ENCODE measurements around the gene EFCAB6. TPM values are rescaled to one million over a fixed set of nuclear protein-coding genes. Genes with fewer than 3 reads are reported as not detected.

The EFCAB6 gene
- total RNA-seq, 1 donor from 2014 or later, result 8.6 TPM

- intact Hi-C loops (cut with DNase I), result no loop called here
- no peaks in the 10 kb centered on the region for H3K9me3 ChIP-seq
- DNase-seq (ENCODE audit: low spot score in 2 of 2), result no peak
- H3K4me1 ChIP-seq, result peaks cover 0 to 3% of the 10 kb centered on the region in 2 donors
- H3K4me3 ChIP-seq, result no peak overlapping the region
- no peak overlapping the region for H3K27ac ChIP-seq
- TF ChIP-seq, protein P1, sequence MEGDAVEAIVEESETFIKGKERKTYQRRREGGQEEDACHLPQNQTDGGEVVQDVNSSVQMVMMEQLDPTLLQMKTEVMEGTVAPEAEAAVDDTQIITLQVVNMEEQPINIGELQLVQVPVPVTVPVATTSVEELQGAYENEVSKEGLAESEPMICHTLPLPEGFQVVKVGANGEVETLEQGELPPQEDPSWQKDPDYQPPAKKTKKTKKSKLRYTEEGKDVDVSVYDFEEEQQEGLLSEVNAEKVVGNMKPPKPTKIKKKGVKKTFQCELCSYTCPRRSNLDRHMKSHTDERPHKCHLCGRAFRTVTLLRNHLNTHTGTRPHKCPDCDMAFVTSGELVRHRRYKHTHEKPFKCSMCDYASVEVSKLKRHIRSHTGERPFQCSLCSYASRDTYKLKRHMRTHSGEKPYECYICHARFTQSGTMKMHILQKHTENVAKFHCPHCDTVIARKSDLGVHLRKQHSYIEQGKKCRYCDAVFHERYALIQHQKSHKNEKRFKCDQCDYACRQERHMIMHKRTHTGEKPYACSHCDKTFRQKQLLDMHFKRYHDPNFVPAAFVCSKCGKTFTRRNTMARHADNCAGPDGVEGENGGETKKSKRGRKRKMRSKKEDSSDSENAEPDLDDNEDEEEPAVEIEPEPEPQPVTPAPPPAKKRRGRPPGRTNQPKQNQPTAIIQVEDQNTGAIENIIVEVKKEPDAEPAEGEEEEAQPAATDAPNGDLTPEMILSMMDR (IDR thresholded peaks at IDR 0.05), result no peak
- H3K27me3 ChIP-seq, result no peaks in the 10 kb centered on the region
- no peaks in the 10 kb centered on the region for H3K36me3 ChIP-seq
Measured at GRCh38 chr22:43723816-43724215, 88.3 kb downstream of the EFCAB6 start.

GRCh38 chr22:43722444-43722843 is 89.7 kb downstream of the EFCAB6 start:
- Histone ChIP-seq H3K27ac (no peak overlapping the region), H3K4me3 (no peak overlapping the region), H3K4me1 (peaks cover 0 to 3% of the 10 kb centered on the region in 2 donors), H3K9me3 (no peaks in the 10 kb centered on the region), H3K27me3 (no peaks in the 10 kb centered on the region), H3K36me3 (no peaks in the 10 kb centered on the region)
- DNase-seq (ENCODE audit: low spot score in 2 of 2), result no peak
- intact Hi-C loops (cut with DNase I), result no loop called here
- TF ChIP-seq, protein P1 (IDR thresholded peaks at IDR 0.05), result no peak

- TF ChIP-seq, protein P1 (IDR thresholded peaks at IDR 0.05), result no peak
- H3K4me3 ChIP-seq, result no peak overlapping the region
- H3K27ac ChIP-seq, result no peak overlapping the region
- no peak for DNase-seq (ENCODE audit: low spot score in 2 of 2)
- H3K4me1 ChIP-seq, result no peaks in the 10 kb centered on the region
- H3K36me3 ChIP-seq, result no peaks in the 10 kb centered on the region
- H3K27me3 ChIP-seq, result no peaks in the 10 kb centered on the region
- intact Hi-C loops (cut with DNase I), result no loop called here
- H3K9me3 ChIP-seq, result no peaks in the 10 kb centered on the region
Measured at GRCh38 chr22:43720716-43721115, 91.4 kb downstream of the EFCAB6 start.

DNA sequence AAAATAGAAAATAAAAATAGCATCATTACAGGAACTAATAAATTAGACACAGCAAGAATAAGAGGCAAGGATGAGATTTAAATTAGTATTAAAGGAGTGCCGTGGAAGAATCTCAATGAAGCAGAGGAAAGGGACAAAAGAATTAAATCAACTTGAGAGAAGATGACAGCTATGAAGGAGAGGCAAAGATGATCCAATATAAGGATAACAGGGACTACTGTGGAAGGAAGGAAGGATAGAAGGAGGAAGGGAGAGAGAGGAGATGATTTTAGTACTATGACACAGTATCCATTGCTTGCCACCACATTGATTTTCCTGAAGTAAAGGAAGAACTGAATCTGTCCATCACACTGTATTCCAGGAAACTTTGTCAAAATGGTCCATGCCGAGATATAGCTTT is 98.0 kb downstream of the EFCAB6 start:
- H3K4me3 ChIP-seq, result no peak overlapping the region
- intact Hi-C loops (cut with DNase I), result no loop called here
- no peak for DNase-seq (ENCODE audit: low spot score in 2 of 2)
- no peaks in the 10 kb centered on the region for H3K36me3 ChIP-seq
- no peaks in the 10 kb centered on the region for H3K27me3 ChIP-seq
- H3K27ac ChIP-seq, result no peak overlapping the region
- TF ChIP-seq, protein P1 (IDR thresholded peaks at IDR 0.05), result no peak
- no peaks in the 10 kb centered on the region for H3K4me1 ChIP-seq
- no peaks in the 10 kb centered on the region for H3K9me3 ChIP-seq

DNA sequence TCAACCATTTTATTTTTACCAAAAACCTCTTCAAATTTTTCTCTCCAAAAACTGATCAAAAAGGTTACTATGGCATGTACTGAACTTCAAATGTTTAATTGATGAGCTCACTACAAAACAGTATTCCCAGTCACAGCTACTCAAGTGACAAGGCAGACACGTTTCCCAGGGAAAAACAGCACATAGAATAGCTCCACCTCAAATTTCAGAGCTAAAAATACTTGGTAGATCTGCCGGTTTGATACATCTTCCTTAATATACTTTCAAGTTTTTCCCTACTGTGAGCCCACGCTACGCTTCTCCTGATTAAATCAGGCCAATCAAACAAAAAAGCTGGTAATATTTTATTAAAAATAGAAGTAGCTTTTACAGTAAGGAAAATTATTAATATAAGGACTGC is 100.4 kb downstream of the EFCAB6 start:
- H3K27me3 ChIP-seq, result no peaks in the 10 kb centered on the region
- TF ChIP-seq, protein P1 (IDR thresholded peaks at IDR 0.05), result no peak
- intact Hi-C loops (cut with DNase I), result no loop called here

DNA sequence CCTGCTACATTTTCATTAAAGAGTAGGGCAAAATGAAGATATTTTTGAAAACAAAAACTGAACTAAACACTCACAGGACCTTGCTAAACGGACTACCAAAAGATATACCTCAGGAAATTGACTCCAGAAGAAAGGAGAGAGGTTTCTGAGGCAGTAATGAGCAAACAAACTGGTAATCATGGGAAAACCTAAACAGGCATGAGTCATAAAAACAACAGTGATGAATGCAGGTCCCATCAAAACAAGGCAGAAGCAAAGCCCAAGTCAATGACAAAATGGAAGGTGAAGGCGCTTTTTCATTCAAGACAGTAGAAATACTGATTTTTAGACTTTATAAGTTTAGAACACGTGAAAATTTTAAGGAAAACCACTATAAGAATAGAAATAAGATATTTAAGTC is 104.5 kb downstream of the EFCAB6 start:
- H3K4me3 ChIP-seq, result no peak overlapping the region
- no peaks in the 10 kb centered on the region for H3K36me3 ChIP-seq
- peaks cover 5 to 20% of the 10 kb centered on the region in 2 donors for H3K9me3 ChIP-seq
- H3K27ac ChIP-seq, result no peak overlapping the region
- H3K4me1 ChIP-seq, result no peaks in the 10 kb centered on the region
- DNase-seq (ENCODE audit: low spot score in 2 of 2), result no peak
- no peaks in the 10 kb centered on the region for H3K27me3 ChIP-seq
- TF ChIP-seq, protein P1 (IDR thresholded peaks at IDR 0.05), result no peak
- intact Hi-C loops (cut with DNase I), result no loop called here

More for the DNA sequence above, 100.4 kb downstream of the EFCAB6 start:
- H3K4me3 ChIP-seq, result no peak overlapping the region
- H3K36me3 ChIP-seq, result no peaks in the 10 kb centered on the region
- H3K27ac ChIP-seq, result no peak overlapping the region
- no peaks in the 10 kb centered on the region for H3K9me3 ChIP-seq
- no peak for DNase-seq (ENCODE audit: low spot score in 2 of 2)
- H3K4me1 ChIP-seq, result no peaks in the 10 kb centered on the region
